ENCODE measurements around the gene RBMS3.

GRCh38 chr3:29582273-29582672 lies 301.4 kb downstream of the RBMS3 start:
- TF ChIP-seq BHLHE40 (IDR thresholded peaks at IDR 0.05; ENCODE audit: borderline replicate concordance) (no peak), FOXK2 (IDR thresholded peaks at IDR 0.05) (no peak), ZNF384 (IDR thresholded peaks at IDR 0.05) (no peak), HDGF (IDR thresholded peaks at IDR 0.05; ENCODE audit: borderline replicate concordance) (no peak), SUZ12 (IDR thresholded peaks at IDR 0.05) (no peak), ARNT (IDR thresholded peaks at IDR 0.05) (no peak), SP1 (IDR thresholded peaks at IDR 0.05) (no peak), ELF4 (IDR thresholded peaks at IDR 0.05) (no peak), PKNOX1 (IDR thresholded peaks at IDR 0.05) (no peak), L3MBTL2 (conservative IDR thresholded peaks at IDR 0.05) (no peak), TARDBP (IDR thresholded peaks at IDR 0.05) (no peak)

Data from HEK293T (cell line).